ENCODE measurements around the gene MAP3K4. TPM values are rescaled to one million over a fixed set of nuclear protein-coding genes. Genes with fewer than 3 reads are reported as not detected.

The MAP3K4 gene
- total RNA-seq, 1 donor from 2014 or later = 95.0 TPM

DNA sequence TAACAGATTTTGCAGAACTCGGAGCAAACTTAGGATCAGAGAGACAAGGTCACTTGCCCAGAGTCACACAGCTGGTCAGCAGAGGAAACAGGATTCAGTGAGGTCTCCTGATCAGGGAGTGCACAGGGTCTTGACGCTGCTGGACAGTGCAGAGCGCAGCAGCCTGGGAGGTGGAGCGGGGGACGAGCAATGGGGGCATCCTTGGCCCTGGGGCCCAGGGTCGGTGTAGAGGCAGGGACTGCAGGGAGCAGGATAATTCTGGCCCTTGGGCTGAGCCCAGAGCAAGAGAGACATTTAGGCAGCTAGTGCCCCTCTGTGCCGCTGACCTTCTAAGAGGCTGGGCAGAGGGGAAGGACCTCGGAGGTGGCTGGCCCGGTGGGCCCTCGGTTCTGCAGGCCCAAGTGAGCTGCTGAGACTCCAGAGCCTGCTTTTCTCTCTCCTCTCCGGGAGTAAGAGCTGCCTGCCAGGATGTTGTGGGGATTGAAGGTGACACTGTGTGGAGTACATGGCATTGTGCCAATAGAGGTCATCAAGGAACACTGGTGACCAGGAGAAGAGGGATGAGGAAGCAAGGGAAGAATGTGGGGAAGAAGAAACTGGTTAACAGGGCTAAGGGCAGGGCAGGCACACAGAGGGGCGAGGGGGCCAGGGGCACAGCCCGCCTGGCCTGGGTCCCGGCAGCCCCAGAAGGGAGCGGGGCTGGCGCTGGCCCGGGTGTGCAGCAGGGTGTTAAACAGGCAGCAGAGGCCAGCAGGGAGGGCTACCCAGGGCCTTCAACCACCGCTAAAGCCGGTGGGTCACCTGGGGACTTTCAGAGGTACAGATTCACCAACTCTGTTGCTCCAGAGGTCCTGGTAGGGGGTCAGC, 160.3 kb downstream of the MAP3K4 start:
- intact Hi-C loops (cut with DNase I) = no loop called here
- DNase-seq (ENCODE audit: low spot score) = peak; percentile 34
- ATAC-seq = no peak

DNA sequence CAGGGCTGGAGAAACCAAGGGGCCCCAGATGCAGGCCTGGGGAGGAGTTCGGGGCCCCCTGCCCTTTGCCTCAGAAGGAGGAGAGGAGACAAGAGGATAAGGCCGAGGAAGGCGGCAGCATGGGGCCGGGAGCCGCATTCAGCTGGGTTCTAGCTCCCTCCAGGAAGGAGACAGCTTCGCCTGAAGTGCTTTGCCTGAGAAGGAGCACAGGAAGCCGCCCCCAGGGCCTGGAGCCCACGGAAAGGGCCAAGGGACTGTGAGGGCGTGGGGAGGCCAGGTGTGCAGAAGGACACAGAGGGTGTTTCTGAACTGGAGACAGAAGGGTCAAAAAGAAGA, 160.9 kb downstream of the MAP3K4 start:
- DNase-seq (ENCODE audit: low spot score) (peak; percentile 42), ATAC-seq (no peak)
- intact Hi-C loops (cut with DNase I) = no loop called here

DNA sequence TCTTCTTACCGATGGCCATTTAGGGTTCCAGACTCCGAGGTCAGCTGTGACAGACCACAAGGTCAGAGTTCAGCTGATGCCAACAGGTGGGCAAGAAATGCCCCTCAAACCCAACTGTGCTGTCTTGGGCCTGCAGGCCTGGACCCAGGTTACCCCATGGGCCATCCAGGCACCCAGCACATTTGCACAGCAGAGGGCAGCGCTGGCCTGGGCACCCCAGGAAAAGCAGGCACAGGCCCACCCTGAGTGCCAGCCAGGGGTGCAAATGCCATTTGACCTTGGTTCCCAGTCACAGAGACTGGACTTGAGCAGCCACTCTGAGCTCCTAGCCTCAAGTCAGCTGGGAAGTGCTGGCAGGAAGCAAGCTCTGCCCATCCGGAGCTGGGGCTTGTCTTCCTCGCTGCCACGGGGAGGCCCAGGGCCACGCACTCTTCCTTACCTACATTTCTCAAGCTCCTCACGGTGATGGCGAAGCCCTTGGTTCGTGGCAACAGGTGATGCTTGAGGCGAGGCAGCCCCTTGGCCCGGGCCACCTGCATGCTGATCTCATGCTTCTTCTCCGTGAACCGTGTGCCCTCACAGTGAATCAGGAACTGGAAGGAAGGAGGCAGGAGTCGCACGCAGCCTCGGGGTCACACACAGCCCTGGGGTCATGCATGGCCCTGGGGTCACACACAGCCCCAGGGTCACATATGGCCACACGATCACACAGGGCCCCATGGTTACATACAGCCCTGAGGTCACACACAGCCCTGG, 161.5 kb downstream of the MAP3K4 start:
- peak; percentile 58 for DNase-seq (ENCODE audit: low spot score)
- ATAC-seq = peak; percentile 63
- intact Hi-C loops (cut with DNase I) = no loop called here

DNA sequence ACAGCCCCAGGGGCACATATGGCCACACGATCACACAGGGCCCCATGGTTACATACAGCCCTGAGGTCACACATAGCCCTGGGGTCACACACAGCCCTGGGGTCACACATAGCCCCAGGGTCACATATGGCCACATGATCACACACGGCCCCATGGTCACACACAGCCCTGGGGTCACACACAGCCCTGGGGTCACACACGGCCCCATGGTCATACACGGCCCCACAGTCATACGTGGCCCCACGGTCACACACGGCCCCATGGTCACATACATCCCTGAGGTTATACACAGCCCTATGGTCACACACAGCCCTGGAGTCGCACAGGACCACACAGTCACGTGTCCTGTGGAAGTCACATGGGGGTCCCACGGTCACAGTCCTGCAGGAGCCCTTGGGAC, 162.2 kb downstream of the MAP3K4 start:
- DNase-seq (ENCODE audit: low spot score) (peak; percentile 37), ATAC-seq (peak; percentile 9)

DNA sequence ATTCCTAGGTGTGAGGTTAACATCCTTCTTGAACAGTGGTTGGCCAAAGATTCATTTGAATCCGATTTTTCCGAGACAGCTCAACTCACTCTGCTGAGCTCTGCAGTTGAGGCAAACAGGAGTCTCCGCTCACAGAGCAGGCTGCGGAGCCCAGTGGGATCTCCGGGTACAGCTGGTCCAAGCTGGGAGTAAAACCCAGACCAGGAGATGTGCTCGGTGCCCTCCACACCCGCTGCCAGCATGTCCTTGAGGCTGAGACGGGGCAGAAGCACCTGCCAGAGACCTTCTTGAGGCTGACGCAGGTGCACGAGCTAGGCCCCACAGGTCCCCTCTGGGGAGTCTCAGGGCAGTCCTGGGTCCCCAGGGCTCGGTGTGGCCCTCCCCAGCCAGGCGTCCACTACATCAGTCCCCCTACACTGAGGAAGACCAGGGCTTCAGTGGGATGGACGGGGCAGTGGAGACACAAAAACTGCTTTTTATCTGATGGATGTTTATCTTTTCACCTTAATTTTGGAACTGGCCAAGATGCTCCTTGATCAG, 163.3 kb downstream of the MAP3K4 start:
- no peak for ATAC-seq
- intact Hi-C loops (cut with DNase I) = no loop called here
- DNase-seq (ENCODE audit: low spot score) = peak; percentile 45

More for the DNA sequence above, 162.2 kb downstream of the MAP3K4 start:
- intact Hi-C loops (cut with DNase I) = no loop called here

DNA sequence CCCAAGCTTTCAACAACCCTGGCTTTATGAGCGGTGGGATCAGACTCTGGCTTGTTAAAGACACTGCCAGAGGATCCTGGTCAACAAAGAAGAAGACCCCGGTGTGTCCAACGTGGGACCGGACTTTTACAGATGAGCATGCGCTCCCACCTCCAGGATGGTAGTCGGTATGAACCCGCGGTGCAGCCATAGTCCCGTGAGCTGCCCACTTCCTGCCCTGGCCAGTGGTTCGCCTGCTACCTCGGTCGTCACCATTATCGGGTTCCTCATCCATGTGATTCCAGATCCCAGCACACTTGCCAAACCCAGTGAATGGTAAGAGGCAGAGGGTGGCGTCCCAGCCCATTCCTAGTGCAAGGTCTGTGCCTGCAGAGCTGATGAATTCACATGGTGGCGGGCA, 169.6 kb downstream of the MAP3K4 start:
- intact Hi-C loops (cut with DNase I) = no loop called here
- DNase-seq (ENCODE audit: low spot score) (peak; percentile 53), ATAC-seq (peak; percentile 7)

DNA sequence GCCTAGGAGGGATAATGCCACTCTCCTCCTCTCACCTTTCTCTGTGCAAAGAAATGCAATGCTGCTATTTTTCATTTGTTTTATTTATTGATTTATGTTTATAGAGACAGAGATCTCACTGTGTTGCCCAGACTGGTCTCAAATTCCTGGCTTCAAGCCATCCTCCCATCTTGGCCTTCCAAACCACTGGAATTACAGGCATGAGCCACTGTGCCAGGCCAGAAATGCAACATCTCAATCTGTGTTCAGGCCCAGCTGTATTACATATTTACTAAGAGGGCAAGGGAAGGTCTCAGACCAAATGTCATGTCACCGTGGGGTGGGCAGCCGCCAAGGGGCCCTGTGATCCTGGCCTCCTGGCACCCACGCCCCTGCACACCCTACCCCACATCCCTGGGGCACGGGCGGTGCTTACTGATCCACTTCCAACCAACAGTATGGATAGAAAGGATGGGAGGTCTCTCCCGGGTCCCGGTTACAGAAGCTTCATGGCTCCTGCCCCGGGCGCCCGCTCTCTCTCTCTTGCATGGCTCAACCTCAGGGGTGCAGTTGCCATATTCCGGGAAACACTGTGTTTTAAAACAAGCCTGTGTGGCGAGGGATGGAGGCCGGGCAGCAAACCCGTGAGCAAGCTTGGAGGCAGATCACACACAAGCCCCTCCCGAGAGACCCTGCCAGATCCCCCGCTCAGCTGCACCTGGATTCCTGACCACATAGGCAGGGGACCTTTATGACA, 170.5 kb downstream of the MAP3K4 start:
- ATAC-seq (peak; percentile 25), DNase-seq (ENCODE audit: low spot score) (peak; percentile 39)
- intact Hi-C loops (cut with DNase I) = no loop called here

DNA sequence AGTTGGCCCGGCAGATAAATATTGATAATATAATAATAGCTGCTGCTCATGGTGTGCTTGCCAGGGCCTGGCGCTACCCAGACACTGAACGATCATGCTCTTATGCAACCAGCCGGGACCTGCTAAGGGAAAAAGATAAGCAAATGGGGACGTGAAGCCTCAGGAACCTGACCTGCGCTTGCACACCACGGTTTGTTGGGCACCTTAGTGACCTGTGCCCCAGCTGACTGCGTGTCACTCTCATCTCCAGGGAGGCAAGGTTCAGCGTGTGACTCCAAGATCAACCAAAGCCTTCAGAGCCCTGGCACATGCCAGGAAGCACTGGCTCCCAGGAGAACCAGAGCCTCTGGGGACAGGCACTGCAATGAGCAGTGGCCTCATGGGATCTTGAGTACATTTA, 171.2 kb downstream of the MAP3K4 start:
- intact Hi-C loops (cut with DNase I) = no loop called here
- DNase-seq (ENCODE audit: low spot score) (peak; percentile 32), ATAC-seq (no peak)

DNA sequence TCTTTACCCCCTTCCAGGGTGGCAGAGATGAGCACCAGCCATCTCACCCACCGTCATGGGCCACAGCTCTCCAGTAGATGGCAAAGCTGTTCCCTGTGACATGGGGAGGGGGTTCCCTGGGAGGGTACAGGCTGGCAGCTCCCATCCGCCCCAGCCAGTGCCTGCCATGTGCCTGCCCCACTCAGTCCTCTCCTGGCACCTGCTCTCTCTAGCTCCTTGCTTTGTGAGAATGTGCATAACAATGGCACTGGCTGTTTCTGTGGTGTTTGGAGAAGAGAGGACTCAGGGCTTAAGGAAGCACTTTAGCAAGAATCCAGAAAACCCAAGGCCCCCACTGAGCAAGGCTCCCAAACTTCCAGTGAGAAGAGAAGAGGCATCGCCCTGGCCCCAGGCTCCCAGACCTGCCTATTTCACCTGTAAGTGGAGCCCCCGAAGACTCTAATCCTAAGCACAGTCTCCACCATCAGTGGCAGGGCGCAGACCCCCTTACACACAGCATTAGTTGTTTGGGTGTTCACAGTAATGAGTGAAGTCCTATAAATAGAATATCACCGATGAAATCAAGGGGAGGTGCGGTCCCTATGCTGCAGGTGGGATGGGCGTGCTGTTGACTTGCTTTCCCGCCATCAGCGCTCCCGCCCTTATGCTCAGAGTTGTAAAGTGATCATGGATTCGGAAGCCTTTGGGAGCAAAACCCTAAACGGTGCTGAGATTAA, 172.1 kb downstream of the MAP3K4 start:
- no peak for ATAC-seq
- peak; percentile 23 for DNase-seq (ENCODE audit: low spot score)
- intact Hi-C loops (cut with DNase I) = no loop called here

DNA sequence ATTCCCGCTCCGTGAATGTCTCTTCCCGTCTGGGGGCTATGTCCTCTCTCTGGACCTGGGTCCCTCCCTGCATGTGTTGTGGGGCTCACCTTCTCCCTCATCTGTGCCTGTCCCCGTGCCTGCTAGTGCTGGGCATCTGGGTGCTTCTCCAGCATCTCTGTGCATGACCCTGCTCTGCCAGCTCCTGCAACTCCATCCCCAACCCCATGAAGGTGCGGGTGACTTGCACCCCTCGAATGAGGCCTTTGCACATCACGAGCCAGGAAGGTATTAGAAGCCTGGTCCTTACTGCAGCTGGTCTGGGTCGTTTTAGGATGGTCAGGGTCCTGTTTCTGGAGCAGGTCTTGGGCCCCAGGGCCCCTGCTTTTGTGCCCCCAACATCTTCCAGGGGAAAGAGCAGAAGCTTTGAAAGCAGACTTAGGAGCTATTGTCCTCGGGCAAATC, 172.6 kb downstream of the MAP3K4 start:
- ATAC-seq (no peak), DNase-seq (ENCODE audit: low spot score) (peak; percentile 15)
- intact Hi-C loops (cut with DNase I) = no loop called here

DNA sequence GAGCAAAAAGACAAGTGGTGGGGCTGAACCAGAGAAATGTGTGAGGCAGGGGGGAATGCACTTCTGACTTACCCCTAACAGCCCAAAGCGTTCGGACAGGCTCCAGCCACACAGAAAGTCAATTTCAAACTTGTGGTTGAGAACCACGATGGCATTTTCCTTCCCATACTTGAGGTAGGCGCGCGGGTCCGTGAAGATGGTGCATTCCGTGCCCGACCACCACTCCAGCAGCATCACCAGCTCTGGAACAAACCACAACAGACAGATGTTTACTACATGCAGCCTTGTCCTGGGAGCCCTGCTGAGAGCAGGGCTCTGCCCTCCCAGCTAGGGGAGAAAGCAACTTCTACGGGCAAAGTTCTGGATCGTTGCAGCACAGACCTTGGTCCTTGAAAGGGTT, 174.6 kb downstream of the MAP3K4 start:
- DNase-seq (ENCODE audit: low spot score) (peak; percentile 27), ATAC-seq (no peak)
- intact Hi-C loops (cut with DNase I) = no loop called here

DNA sequence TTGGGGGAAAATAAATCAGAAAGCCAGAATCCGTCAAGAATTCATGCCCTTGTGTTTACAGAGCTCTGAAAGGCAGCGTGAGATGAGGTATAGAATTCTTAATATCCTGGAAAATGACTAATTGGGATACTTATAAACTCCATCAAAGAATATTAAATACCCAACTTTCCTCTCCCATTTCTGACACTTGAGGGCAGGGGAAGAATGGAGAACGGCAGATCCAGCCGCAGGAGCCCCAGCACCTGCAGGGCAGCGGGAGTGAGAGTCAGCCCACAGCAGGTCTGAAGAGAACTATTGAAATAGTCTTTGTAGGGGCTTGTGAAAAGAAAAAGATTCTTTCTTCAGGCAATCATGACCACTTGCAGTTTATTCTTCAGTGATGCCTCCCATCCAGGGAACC, 175.1 kb downstream of the MAP3K4 start:
- DNase-seq (ENCODE audit: low spot score) (peak; percentile 18), ATAC-seq (no peak)
- intact Hi-C loops (cut with DNase I) = no loop called here
